Caco-2 (cell line): ENCODE results near the gene PSMD9. TPM values are rescaled to one million over a fixed set of nuclear protein-coding genes. Genes with fewer than 3 reads are reported as not detected.

Experiments used
- BruUV-seq: library from RNA; stranded (reverse); fragments of 400-500 nt; replicated peaks from 2 replicates; lab custom pipeline; 2021; lab: Mats Ljungman, UMichigan
- CTCF ChIA-PET: fragments of 300-600 bp; sonication (Branson Sonifier 250); formaldehyde crosslinking; loops from one replicate; lab custom pipeline; 2022; ENCODE audit warnings: antibody characterized with exemption; lab: Charles Lee
- POLR2A ChIA-PET: fragments of 300-600 bp; sonication (Branson Sonifier 250); formaldehyde crosslinking; loops from one replicate; lab custom pipeline; 2022; ENCODE audit warnings: antibody characterized with exemption; lab: Charles Lee
- DNase-seq, 2 experiments: peaks; one replicate each; pipeline versions ENCODE4 v3.0.0 to v3.0.0-alpha.2; 2020 to 2022
- H3K27me3 ChIP-seq: replicated peaks from 2 replicates; pipeline ENCODE4 v1.6.0; 2011; ENCODE audit warnings: low read length; ENCODE audit not compliant: control insufficient read depth, insufficient read depth
- H3K36me3 ChIP-seq: 2 replicates; pipeline ENCODE4 v1.5.1; 2011; ENCODE audit warnings: low read length; ENCODE audit not compliant: control insufficient read depth, insufficient read depth
- H3K4me1 ChIP-seq: fragments of 250-450 bp; sonication (Bioruptor Pico); 2 replicates; pipeline ENCODE4 v1.5.1; 2020; ENCODE audit warnings: mild to moderate bottlenecking
- H3K4me3 ChIP-seq: 2 replicates; pipeline ENCODE4 v1.5.1; 2011; ENCODE audit warnings: low read depth, mild to moderate bottlenecking, control low read depth, low read length
- H3K9me3 ChIP-seq: fragments of 250-450 bp; sonication (Bioruptor Pico); 2 replicates; pipeline ENCODE4 v1.5.1; 2020; ENCODE audit warnings: mild to moderate bottlenecking, moderate library complexity
- H3K27ac Mint-ChIP-seq: one replicate; pipeline ENCODE4 v1.8.0; 2022; ENCODE audit warnings: mixed read lengths; ENCODE audit not compliant: unreplicated experiment
- H3K27me3 Mint-ChIP-seq: one replicate; pipeline ENCODE4 v1.8.0; 2022; ENCODE audit warnings: mixed read lengths; ENCODE audit not compliant: insufficient read depth, unreplicated experiment
- H3K36me3 Mint-ChIP-seq: one replicate; pipeline ENCODE4 v1.8.0; 2022; ENCODE audit warnings: mild to moderate bottlenecking, mixed read lengths; ENCODE audit not compliant: insufficient read depth, unreplicated experiment
- H3K4me1 Mint-ChIP-seq: one replicate; pipeline ENCODE4 v1.8.0; 2022; ENCODE audit warnings: low read depth, mixed read lengths; ENCODE audit not compliant: unreplicated experiment
- H3K4me3 Mint-ChIP-seq: one replicate; pipeline ENCODE4 v1.8.0; 2022; ENCODE audit warnings: mild to moderate bottlenecking, moderate library complexity, mixed read lengths; ENCODE audit not compliant: unreplicated experiment
- H3K9me3 Mint-ChIP-seq: one replicate; pipeline ENCODE4 v1.8.0; 2022; ENCODE audit warnings: mixed read lengths; ENCODE audit not compliant: unreplicated experiment
- CTCF ChIP-seq, 2 experiments: fragments of 200-600 bp in 1 of 2; IDR thresholded peaks; 1 replicate in 1 of 2; 2 replicates in 1 of 2; pipeline versions ENCODE4 v1.5.1 to v1.8.0; 2011 to 2022; ENCODE audit warnings: antibody characterized with exemption in 1 of 2, control low read depth in 1 of 2, inconsistent platforms in 1 of 2, low read depth in 1 of 2, low read length in 1 of 2, mild to moderate bottlenecking in 1 of 2, moderate library complexity in 1 of 2; ENCODE audit not compliant: insufficient read depth in 1 of 2, severe bottlenecking in 1 of 2, unreplicated experiment in 1 of 2
- intact Hi-C: fragments of 100-400 bp; cut with micrococcal nuclease; formaldehyde crosslinking; loops from one replicate; pipeline ENCODE4 v1.10.0; 2022; ENCODE audit not compliant: unreplicated experiment
- total RNA-seq: library from RNA; stranded (reverse); gene quantifications from 2 replicates; pipeline ENCODE4 v1.2.3, GENCODE V29; 2022

PSMD9 gene
- total RNA-seq, 1 experiment from 2014 or later = 53.0 TPM

- H3K9me3 ChIP-seq = no peaks in the 10 kb centered on the region
- H3K4me1 ChIP-seq = no peaks in the 10 kb centered on the region
- POLR2A ChIA-PET = no interaction called here
- no TSS peak for BruUV-seq
- DNase-seq = peak in 1 of 2 experiments; percentile 24
- no peak for TF ChIP-seq CTCF (IDR thresholded peaks at IDR 0.05; ENCODE audit: insufficient read depth in 1 of 2, low read depth in 1 of 2, low read length in 1 of 2, severe bottlenecking in 1 of 2, unreplicated experiment in 1 of 2)
- no peaks in the 10 kb centered on the region for H3K36me3 Mint-ChIP-seq
- no peak overlapping the region for H3K4me3 ChIP-seq
- no peaks in the 10 kb centered on the region for H3K27me3 ChIP-seq
- H3K4me1 Mint-ChIP-seq = peaks cover 6% of the 10 kb centered on the region
- no peaks in the 10 kb centered on the region for H3K9me3 Mint-ChIP-seq
- CTCF ChIA-PET = interaction anchor here (0.6 kb wide), 1 partner anchor 106 kb away, joined by 3 read pairs; no protein-coding TSS in a partner anchor
- intact Hi-C loops = no loop called here
- no peaks in the 10 kb centered on the region for H3K36me3 ChIP-seq
- no peak overlapping the region for H3K4me3 Mint-ChIP-seq
- H3K27me3 Mint-ChIP-seq = no peaks in the 10 kb centered on the region
- H3K27ac Mint-ChIP-seq = no peak overlapping the region
Observed at GRCh38 chr12:121933522-121934308, 45.1 kb downstream of the PSMD9 start.

DNA sequence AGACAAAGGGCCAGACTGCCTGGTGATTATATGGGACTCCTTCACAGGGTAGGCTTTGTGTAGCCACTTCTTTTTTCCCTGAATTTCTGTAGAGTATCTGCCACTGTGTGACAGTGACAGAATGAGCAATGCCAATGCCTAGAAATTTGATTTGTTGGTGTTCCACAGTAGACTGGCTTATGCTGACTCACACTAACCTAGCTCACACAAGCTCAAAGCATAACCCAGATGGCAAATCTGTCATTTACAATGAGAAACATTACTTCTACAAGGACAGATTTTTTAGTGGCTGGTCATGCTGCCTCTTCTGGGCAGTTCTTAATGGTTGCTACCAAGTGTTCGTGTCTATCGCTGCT, 45.7 kb downstream of the PSMD9 start:
- Mint-ChIP-seq H3K27ac (no peak overlapping the region), H3K4me1 (peaks cover 11% of the 10 kb centered on the region), H3K9me3 (no peaks in the 10 kb centered on the region), H3K27me3 (no peaks in the 10 kb centered on the region), H3K4me3 (no peak overlapping the region), H3K36me3 (no peaks in the 10 kb centered on the region)
- CTCF ChIA-PET = interaction anchor here (0.6 kb wide), 1 partner anchor 105 kb away, joined by 3 read pairs; no protein-coding TSS in a partner anchor
- Histone ChIP-seq H3K4me3 (no peak overlapping the region), H3K4me1 (peaks cover 3% of the 10 kb centered on the region; the same call in 1 of the 2 replicates), H3K9me3 (no peaks in the 10 kb centered on the region), H3K36me3 (no peaks in the 10 kb centered on the region), H3K27me3 (no peaks in the 10 kb centered on the region)
- no TSS peak for BruUV-seq
- no peak for DNase-seq
- TF ChIP-seq CTCF (IDR thresholded peaks at IDR 0.05; ENCODE audit: insufficient read depth in 1 of 2, low read depth in 1 of 2, low read length in 1 of 2, severe bottlenecking in 1 of 2, unreplicated experiment in 1 of 2) = no peak
- POLR2A ChIA-PET = no interaction called here
- intact Hi-C loops = no loop called here

DNA sequence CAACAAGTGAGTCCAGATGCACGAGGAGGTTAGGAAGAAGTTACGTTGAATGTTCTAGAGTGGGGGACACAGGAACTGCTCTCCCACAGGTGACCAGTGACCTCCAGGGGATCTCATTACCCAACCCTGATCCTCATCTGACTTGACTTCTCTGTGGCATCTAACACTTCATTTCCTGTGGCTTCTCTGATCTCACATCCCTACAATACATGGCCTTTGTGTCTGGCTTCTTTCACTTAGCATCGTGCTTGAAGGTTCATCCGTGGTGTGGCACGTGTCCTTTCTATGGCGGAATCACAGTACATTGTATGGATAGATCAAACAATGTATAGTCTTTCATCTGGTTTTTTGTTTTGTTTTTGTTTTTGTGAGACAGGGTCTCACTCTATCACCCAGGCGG, 49.1 kb downstream of the PSMD9 start:
- ChIA-PET CTCF (no interaction called here), POLR2A (no interaction called here)
- Mint-ChIP-seq H3K27ac (no peak overlapping the region), H3K27me3 (no peaks in the 10 kb centered on the region), H3K4me1 (peaks cover 13% of the 10 kb centered on the region), H3K36me3 (no peaks in the 10 kb centered on the region), H3K9me3 (no peaks in the 10 kb centered on the region), H3K4me3 (no peak overlapping the region)
- Histone ChIP-seq H3K4me1 (peaks cover 14% of the 10 kb centered on the region; the same call in 1 of the 2 replicates), H3K36me3 (no peaks in the 10 kb centered on the region), H3K27me3 (no peaks in the 10 kb centered on the region), H3K9me3 (no peaks in the 10 kb centered on the region), H3K4me3 (no peak overlapping the region)
- TF ChIP-seq CTCF (IDR thresholded peaks at IDR 0.05; ENCODE audit: insufficient read depth in 1 of 2, low read depth in 1 of 2, low read length in 1 of 2, severe bottlenecking in 1 of 2, unreplicated experiment in 1 of 2) = no peak
- BruUV-seq = no TSS peak
- intact Hi-C loops = no loop called here
- no peak for DNase-seq
